GM18526 (cell line): Measurements from ENCODE around the gene NPHS2.

Source experiments
- POLR2A ChIP-seq: IDR thresholded peaks from 3 replicates; pipeline ENCODE4 v1.6.1; 2011; ENCODE audit not compliant: insufficient read length; ENCODE audit errors: extremely low read depth

NPHS2 gene

DNA sequence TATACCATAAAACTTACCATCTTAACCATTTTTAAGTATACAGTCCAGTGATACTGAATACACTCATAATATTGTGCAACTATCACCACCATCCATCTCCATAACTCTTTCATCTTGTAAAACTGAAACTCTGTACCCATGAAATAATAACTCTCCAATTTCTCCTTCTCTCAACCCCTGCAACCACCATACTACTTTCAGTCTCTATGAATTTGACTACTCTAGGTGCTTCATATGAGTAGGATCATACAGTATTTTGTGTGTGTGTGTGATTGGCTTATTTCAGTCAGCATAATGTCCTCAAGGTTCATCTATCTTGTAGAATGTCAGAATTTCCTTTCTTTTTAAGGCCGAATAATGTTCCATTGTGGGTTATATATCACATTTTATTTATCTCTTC is 17.7 kb downstream of the NPHS2 start:
- no peak for TF ChIP-seq POLR2A

DNA sequence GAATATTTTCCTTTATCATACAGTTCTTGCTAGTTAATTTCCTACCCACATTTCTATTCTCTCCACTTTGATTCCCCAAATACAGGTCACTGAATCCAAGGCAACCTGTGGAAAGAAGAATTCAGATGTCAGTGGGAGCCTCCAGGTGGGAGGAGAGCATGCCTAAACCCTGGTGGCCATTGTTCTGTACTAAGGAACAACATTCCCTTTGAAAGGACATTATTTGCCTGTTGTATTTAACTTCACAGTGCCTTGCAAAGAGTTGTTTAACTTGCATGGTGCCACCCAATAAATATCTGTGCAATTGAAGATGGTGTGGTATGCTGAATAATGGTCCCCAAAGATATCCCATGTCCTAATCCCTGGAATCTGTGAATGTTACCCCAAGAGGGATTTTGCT is 21.3 kb downstream of the NPHS2 start:
- TF ChIP-seq POLR2A = no peak

DNA sequence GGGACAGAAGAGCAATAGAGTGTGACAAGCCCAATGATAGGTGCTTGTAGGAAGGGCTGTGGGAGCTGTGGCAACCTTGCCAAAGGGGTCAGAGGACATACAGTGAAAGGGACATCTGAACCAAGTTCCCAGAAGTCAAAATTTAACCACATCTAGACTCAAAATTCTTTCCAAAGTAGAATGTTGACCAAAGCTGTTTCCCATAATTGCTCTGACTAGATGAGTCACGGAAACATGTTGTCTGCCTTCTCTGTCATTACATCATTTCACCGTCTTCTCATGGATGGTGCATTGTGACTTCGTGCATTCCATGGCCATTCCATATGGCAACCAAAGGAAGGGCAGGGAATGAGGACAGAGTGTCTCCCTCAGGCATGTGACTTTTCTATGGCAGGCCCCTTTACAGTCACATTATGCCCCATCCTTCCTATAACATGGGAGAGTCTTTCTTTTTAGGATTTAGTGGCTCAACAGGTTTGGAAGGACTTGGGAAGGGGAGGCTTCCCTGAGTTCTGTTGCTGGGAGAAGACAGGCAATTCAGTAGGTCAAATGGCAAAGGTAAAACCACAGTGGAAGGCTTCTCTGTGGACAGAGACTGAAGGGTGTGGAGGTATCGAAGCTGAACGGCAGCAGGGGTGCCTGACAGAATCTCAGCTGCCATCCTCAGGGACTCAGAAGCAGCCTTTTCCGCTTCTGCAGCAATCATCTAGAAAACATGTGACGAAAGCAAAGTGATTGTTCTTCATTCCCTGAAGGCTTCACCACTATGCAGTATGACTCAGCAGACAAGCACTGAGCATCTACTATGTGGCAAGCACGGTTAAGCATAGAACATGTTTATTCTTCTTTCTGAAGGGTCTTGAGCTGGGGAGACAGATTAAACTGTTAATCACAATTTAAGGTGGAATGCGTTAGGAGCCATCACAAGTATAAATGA is 24.7 kb downstream of the NPHS2 start:
- no peak for TF ChIP-seq POLR2A

DNA sequence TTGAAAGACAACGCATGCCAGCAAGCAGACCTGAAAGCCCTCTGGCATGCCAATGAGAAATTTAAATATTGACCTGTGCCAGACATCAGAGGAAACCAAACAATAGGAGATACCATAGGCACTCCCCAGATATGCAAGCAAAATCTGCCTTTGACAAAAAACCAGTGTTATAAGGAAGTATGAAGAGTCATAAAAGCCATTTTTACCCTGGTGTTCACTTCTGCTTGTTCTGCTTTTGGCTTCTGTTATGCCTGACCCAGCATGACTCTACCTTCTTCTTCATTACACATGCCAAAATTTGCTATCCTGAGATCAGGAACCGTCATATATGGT is 26.4 kb downstream of the NPHS2 start:
- TF ChIP-seq POLR2A = no peak

DNA sequence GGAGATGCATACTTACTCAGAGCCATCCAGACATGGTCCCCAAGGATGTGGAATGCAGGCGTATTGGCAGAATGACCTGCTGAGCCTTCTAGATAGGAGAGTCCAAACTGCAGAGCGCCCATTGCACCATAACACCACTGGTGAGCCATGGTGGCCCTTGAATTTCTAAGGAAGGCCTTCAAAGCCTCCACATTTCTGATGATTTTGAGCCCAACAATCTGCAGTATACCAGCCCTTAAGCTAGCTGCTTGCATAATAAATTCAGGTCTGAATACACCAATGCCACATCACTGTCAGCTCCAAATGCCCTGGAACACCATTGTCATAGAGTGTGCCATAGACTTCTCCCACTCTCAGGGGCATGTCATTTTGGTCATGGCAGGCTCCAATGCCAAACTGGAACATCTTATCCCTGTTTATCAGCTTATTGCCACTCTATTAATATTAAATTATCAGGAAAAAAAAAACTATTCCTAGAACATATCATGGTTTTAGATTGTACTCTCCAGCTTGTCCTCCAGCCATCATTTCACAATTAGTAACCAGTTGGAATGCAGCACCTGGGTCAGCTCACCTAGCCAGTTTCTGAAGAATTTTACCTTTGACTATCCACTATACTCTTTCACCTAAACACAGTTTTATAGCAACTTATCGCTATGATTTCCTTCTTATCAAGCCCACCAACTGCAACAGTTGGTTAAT is 26.9 kb downstream of the NPHS2 start:
- no peak for TF ChIP-seq POLR2A

DNA sequence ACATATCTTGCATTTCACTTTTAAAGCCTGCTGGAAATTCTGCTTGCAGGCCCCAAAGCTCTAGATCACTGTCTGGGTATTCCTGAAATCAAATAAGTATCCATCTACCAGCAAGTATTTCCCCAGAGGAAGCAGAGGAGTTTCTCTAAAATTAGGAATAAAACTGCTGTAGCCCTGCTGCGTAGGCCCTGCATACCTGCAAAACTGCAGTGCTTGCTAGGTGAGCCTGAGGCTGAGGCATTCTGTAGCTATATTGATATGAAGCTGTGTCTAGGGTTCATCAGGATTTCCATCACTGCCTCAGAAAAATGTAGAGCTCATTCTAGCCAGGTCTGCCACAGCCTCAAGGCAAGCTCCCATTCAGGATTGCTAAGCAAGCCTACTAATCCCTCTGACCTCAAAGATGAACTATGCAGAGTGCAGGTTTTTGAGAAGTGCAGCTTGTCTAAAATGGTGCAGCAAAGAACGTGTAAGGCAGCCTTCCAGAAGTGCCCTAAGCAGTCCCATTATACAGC is 28.7 kb downstream of the NPHS2 start:
- TF ChIP-seq POLR2A = no peak

DNA sequence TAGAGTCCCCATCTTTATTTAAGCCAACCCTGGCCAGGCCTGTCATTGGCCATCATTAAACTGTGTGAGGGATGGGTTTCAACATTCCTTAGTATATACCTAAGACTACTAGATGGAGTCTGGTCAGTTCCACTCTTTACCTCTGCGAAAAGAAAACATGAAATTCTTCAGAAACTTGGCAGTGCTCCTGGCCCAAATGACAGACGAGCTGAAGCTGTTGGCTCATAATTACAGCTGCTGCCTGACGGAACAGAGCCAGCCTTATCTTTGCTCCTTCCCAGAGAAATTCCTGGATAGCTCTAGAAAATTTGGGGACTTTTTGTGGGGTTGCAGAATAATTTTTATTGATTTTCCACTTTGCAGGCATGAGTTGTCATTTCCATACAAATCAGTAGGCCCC is 30.4 kb downstream of the NPHS2 start:
- no peak for TF ChIP-seq POLR2A

DNA sequence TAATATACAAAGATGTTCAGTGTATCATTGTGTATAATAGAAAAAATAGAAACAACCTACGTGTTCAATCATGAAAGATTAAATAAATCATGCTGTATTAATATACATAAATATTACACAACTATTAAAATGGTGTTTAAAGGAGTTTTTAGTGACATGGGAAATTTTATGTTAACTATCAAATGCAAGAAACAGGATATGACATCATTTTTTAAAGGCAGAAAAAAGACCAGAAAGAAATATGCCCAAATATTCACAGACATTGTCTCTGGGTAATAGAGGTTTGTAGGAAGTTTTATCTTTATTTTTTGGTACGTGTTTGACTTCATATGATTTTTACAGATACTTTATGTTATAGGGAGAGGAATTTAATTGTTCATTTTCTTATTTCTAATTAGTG is 34.0 kb downstream of the NPHS2 start:
- no peak for TF ChIP-seq POLR2A

DNA sequence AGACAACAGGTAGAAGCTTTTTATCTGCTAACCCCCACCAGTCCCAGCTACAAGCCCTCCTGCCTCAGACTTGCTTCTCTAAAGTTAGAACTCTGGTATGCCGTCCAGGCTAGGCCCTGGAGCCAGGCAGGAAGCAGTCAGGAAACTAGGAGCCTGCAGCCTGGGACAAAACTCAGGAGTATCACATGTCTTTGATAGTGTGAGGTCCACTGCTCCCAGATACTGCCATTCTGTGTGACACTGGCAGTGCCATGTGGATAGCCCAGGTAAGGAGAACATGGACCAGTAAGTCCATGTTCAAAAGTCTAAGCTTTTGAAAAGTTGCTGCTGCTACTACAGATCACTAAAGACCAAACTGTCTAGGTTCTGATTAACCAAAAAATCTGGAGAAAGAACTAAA is 45.4 kb downstream of the NPHS2 start:
- TF ChIP-seq POLR2A = no peak

DNA sequence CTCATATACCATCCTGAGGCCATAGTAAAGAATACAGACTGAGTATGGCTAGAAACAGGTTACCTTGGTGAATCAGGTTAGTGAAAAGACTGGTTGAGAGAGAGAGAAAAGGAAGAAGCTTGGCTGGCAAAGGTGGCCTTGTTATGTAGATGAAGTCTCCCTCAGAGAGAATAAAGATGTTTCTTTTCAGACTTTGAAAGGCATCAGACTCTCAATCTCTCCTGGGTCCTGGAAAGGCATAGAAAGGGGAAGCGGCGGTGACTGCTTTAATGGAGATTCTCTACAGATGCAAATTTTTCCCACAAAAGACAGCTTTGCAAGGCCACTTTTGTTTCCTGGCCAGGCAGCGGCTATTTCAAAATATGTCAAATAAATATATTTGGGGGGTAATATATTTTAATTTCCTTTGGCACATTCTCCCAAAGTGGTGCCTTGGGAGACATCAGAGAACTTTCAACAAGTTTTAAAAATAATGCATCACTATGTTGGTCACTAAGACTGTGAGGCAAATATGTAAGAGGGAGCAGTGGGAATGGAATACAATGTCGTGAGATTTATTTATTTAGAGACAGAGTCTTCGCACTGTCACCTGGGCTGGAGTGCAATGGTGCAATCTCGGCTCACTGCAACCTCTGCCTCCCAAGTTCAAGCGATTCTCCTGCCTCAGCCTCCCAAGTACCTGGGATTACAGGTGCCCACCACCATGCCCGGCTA is 46.1 kb downstream of the NPHS2 start:
- no peak for TF ChIP-seq POLR2A

DNA sequence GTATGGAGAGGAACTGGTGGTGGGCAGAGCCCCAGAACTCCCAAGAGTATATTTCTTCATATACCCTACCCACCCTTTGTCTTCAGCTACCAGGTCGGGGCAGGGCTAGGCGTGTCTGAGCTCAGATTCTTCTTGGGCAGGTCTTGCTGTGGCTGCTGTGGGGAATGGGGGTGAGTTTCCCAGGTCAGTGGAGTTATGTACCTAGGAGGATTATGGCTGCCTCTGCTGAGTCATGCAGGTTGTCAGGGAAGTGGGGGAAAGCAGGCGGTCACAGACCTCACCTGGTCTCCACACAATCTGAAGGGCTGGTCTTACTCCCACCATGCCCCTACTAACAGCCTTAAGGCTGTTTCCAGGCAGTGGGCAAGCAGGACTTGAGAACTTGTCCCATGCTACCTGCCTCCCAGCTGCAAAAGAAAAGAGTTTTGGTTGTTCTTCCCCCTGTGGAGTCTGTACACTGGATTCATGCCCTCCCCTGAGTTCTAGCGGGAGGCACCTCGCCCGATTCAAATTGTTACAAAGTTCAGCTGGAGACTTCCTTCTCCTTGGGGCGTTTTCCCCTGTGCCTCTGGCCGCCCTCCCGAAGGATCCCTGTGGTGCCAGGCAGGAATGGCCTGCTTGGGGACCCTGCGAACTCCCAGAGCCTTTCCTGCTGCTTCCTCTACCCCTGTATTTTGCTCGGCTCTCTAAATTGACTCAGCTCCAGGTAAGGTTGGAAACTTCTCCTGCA is 58.6 kb downstream of the NPHS2 start:
- no peak for TF ChIP-seq POLR2A

DNA sequence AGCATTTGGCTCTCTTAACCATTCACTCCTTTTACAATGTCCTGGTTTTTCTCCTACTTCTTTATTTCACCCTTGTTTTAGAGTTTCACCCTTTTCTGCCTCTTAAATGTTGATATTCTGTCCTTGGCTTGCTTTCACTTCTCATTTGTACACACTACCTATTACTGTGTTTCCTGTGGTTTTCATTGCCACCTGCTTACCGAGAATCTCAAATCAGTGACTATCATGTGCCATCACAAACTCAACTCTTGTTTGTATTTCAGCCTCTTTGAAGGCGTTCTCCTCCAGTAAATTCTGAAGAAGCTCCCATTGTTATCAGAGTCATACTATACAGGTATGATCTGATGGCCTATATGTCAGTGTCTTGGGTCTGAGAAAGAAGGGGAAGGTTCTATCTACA is 65.7 kb downstream of the NPHS2 start:
- no peak for TF ChIP-seq POLR2A

DNA sequence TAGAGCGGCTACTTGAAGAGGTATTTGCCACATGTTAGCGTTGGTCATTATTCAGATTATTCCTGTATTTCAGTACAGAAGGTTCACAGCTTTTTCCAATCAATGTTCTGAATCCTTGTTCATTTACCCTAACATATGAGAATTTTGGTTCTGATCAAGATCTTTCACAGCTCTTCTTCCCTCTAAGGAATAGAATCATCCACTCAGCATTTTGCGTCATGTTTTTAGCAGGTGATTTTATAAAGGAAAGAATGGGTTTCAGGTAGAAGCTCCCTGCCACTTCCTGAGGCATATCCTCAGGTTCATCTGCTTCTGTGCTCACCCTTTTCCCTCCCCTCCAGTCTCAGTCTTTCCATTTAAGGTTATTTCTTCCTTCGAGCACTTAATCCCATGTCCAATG is 66.4 kb downstream of the NPHS2 start:
- TF ChIP-seq POLR2A = no peak

DNA sequence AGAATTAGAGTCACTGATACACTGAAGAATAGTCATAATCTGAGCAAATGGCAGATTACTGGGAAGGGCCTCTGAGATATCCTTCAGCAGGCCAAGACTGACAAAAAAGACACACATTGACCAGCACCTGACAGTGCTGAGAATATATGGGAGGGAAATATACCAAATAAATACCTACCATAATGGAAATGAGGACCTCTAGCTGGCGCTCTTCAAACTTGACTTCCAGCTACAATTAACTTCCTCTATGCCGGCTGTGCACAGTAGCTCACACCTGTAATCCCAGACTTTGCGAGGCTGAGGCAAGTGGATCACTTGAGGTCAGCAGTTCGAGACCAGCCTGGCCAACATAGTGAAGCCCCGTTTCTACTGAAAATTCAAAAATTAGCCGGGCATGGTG is 69.5 kb downstream of the NPHS2 start:
- TF ChIP-seq POLR2A = no peak
